Stimulated activated CD4-positive, alpha-beta T cell treated with anti-CD3 and anti-CD28 coated beads, Interleukin-1b, Interleukin-23, amount 100 ng/mL, for 4 hours (primary cell): ENCODE results near the gene MEIOSIN.

Experiments used
- DNase-seq, 2 donors: peaks; one replicate each; pipeline ENCODE4 v3.0.0-alpha.2; 2020; ENCODE audit warnings: low read depth in 2 of 2

MEIOSIN gene

GRCh38 chr19:45779231-45780145, 46.2 kb downstream of the MEIOSIN start:
- DNase-seq: peak; percentile 74 to 89

GRCh38 chr19:45780146-45780447, 46.9 kb downstream of the MEIOSIN start:
- no peak for DNase-seq

- no peak for DNase-seq
Measured at GRCh38 chr19:45780448-45781213, 47.4 kb downstream of the MEIOSIN start.

- DNase-seq: no peak
Measured at GRCh38 chr19:45781214-45782161, 48.2 kb downstream of the MEIOSIN start.

- no peak for DNase-seq
Measured at GRCh38 chr19:45782162-45782691, 49.0 kb downstream of the MEIOSIN start, which contains the start of gene DMPK. TSS of gene DMPK (minus strand) at chr19:45782490. CDS start at chr19:45782352, 138 bp downstream.

GRCh38 chr19:45782820-45783785, 49.9 kb downstream of the MEIOSIN start:
- no peak for DNase-seq

- DNase-seq: no peak
Measured at GRCh38 chr19:45784096-45784495, 50.9 kb downstream of the MEIOSIN start.

GRCh38 chr19:45785097-45785496, 51.9 kb downstream of the MEIOSIN start:
- DNase-seq: no peak

- DNase-seq: no peak
Measured at GRCh38 chr19:45785781-45786532, 52.7 kb downstream of the MEIOSIN start.

GRCh38 chr19:45786533-45786894, 53.3 kb downstream of the MEIOSIN start:
- DNase-seq: no peak

- no peak for DNase-seq
Measured at GRCh38 chr19:45789035-45789786, 56.0 kb downstream of the MEIOSIN start.

GRCh38 chr19:45790942-45791341, 57.7 kb downstream of the MEIOSIN start:
- no peak for DNase-seq

GRCh38 chr19:45791744-45792469, 58.7 kb downstream of the MEIOSIN start:
- no peak for DNase-seq

- peak; percentile 100 for DNase-seq
Measured at GRCh38 chr19:45792470-45793177, 59.4 kb downstream of the MEIOSIN start, which contains the start of gene DMWD. TSS of gene DMWD (minus strand) at chr19:45792845. CDS start at chr19:45792756, 89 bp downstream.

GRCh38 chr19:45793178-45793564, 59.9 kb downstream of the MEIOSIN start:
- no peak for DNase-seq

- no peak for DNase-seq
Measured at GRCh38 chr19:45793876-45794275, 60.6 kb downstream of the MEIOSIN start.

GRCh38 chr19:45794627-45795026, 61.4 kb downstream of the MEIOSIN start:
- DNase-seq: no peak
